ENCODE results near the gene TMEM175. TPM values are rescaled to one million over a fixed set of nuclear protein-coding genes. Genes with fewer than 3 reads are reported as not detected.

TMEM175 gene
- total and polyA plus RNA-seq, 2 of the 13 experiments (the other 11 are each of a cell fraction or from before 2014, with no cell fraction given) = 5.1 to 9.9 TPM

DNA sequence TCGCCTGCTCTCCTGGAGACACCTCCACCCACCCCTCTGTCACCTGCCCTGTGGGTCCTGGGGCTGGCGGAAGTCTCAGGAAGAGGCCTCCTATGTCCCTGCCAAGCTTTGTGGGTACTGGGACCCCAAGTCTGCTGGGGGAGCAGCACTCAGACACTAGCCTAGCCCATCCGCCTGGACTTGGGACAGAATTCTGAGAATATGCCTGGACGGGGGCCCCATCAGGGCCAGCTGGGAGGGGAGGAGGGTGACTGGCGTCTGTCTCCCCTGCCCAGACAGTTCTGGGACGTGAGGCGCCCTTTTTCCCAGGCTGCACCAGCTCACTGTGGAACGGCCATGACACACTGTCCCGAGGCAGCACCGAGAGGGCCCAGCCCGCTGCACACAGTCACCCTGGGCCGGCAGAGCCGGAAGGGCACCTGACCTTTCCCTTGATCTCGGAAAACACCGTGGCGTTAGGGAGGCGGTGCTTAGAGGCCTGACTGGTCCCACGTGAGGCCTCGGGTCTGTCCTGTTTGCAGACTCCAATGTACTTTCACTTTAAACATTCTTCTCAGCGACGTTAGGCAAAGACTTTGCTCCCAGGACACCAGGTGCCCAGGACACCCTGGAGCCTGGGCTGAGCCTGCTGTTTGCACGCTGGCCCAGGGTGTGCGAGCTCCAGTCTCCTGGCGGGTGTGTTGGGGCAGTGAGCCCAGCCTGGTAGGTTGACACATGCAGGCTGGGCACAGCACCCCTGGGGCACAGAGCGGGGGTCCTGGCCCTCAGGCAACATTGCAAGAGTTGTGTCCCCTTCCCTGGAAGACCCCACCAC, 60.2 kb downstream of the TMEM175 start (continued):
- TF ChIP-seq HNRNPLL (IDR thresholded peaks at IDR 0.05; ENCODE audit: low read depth, low read length, poor library complexity, severe bottlenecking) (no peak), FOXJ3 (CRISPR knock-in tag; IDR thresholded peaks at IDR 0.05; ENCODE audit: borderline replicate concordance) (no peak), ELF1 (CRISPR knock-in tag; IDR thresholded peaks at IDR 0.05) (peak; percentile 90), NR2F2 (IDR thresholded peaks at IDR 0.05; ENCODE audit: borderline replicate concordance, low read depth) (no peak), ZC3H4 (CRISPR knock-in tag; IDR thresholded peaks at IDR 0.05; ENCODE audit: borderline replicate concordance) (no peak; the same call in 1 of the 2 replicates), KAT8 (CRISPR knock-in tag; IDR thresholded peaks at IDR 0.05) (peak; percentile 92), SOX5 (CRISPR knock-in tag; IDR thresholded peaks at IDR 0.05; ENCODE audit: borderline replicate concordance) (peak; percentile 91), ZNF24 (IDR thresholded peaks at IDR 0.05) (no peak), ZNF644 (CRISPR knock-in tag; IDR thresholded peaks at IDR 0.05; ENCODE audit: low read depth) (no peak), JDP2 (CRISPR knock-in tag; IDR thresholded peaks at IDR 0.05; ENCODE audit: borderline replicate concordance) (no peak; the same call in 1 of the 2 replicates)
- TF ChIP-seq, protein P1, sequence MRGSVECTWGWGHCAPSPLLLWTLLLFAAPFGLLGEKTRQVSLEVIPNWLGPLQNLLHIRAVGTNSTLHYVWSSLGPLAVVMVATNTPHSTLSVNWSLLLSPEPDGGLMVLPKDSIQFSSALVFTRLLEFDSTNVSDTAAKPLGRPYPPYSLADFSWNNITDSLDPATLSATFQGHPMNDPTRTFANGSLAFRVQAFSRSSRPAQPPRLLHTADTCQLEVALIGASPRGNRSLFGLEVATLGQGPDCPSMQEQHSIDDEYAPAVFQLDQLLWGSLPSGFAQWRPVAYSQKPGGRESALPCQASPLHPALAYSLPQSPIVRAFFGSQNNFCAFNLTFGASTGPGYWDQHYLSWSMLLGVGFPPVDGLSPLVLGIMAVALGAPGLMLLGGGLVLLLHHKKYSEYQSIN (CRISPR knock-in tag; IDR thresholded peaks at IDR 0.05; ENCODE audit: borderline replicate concordance) = no peak
- TF ChIP-seq, protein P2, sequence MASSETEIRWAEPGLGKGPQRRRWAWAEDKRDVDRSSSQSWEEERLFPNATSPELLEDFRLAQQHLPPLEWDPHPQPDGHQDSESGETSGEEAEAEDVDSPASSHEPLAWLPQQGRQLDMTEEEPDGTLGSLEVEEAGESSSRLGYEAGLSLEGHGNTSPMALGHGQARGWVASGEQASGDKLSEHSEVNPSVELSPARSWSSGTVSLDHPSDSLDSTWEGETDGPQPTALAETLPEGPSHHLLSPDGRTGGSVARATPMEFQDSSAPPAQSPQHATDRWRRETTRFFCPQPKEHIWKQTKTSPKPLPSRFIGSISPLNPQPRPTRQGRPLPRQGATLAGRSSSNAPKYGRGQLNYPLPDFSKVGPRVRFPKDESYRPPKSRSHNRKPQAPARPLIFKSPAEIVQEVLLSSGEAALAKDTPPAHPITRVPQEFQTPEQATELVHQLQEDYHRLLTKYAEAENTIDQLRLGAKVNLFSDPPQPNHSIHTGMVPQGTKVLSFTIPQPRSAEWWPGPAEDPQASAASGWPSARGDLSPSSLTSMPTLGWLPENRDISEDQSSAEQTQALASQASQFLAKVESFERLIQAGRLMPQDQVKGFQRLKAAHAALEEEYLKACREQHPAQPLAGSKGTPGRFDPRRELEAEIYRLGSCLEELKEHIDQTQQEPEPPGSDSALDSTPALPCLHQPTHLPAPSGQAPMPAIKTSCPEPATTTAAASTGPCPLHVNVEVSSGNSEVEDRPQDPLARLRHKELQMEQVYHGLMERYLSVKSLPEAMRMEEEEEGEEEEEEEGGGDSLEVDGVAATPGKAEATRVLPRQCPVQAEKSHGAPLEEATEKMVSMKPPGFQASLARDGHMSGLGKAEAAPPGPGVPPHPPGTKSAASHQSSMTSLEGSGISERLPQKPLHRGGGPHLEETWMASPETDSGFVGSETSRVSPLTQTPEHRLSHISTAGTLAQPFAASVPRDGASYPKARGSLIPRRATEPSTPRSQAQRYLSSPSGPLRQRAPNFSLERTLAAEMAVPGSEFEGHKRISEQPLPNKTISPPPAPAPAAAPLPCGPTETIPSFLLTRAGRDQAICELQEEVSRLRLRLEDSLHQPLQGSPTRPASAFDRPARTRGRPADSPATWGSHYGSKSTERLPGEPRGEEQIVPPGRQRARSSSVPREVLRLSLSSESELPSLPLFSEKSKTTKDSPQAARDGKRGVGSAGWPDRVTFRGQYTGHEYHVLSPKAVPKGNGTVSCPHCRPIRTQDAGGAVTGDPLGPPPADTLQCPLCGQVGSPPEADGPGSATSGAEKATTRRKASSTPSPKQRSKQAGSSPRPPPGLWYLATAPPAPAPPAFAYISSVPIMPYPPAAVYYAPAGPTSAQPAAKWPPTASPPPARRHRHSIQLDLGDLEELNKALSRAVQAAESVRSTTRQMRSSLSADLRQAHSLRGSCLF (CRISPR knock-in tag; IDR thresholded peaks at IDR 0.05; ENCODE audit: borderline replicate concordance) = no peak
- TF ChIP-seq, protein P3, sequence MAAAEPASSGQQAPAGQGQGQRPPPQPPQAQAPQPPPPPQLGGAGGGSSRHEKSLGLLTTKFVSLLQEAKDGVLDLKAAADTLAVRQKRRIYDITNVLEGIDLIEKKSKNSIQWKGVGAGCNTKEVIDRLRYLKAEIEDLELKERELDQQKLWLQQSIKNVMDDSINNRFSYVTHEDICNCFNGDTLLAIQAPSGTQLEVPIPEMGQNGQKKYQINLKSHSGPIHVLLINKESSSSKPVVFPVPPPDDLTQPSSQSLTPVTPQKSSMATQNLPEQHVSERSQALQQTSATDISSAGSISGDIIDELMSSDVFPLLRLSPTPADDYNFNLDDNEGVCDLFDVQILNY (CRISPR knock-in tag; conservative IDR thresholded peaks at IDR 0.05) = no peak
- TF ChIP-seq, protein P4, sequence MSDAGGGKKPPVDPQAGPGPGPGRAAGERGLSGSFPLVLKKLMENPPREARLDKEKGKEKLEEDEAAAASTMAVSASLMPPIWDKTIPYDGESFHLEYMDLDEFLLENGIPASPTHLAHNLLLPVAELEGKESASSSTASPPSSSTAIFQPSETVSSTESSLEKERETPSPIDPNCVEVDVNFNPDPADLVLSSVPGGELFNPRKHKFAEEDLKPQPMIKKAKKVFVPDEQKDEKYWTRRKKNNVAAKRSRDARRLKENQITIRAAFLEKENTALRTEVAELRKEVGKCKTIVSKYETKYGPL (CRISPR knock-in tag; IDR thresholded peaks at IDR 0.05) = no peak

Data from HepG2 (cell line).